HEK293 (cell line): ENCODE results near the gene SNCB.
A peak's percentile ranks its signal among the peaks of the same experiment; 100 is the strongest.

ENCODE experiments used
- CTCF ChIA-PET: fragments of 350-600 bp; formaldehyde crosslinking; extraction: SDS; loops from one replicate; lab custom pipeline; 2021; ENCODE audit warnings: antibody characterized with exemption; lab: Yijun Ruan, JAX
- POLR2A ChIA-PET: fragments of 300-600 bp; formaldehyde crosslinking; extraction: SDS; loops from one replicate; lab custom pipeline; 2020; ENCODE audit warnings: antibody characterized with exemption, inconsistent platforms; lab: Yijun Ruan, JAX
- H3K27ac ChIP-seq: fragments of 200-500 bp; sonication (Bioruptor generic); 2 replicates; pipeline ENCODE4 v1.5.1; 2014; ENCODE audit warnings: low read depth, low read length, control low read depth, inconsistent platforms; ENCODE audit errors: extremely low read depth
- H3K36me3 ChIP-seq, 2 experiments: fragments of 200-500 bp in 1 of 2; sonication (Bioruptor generic) in 1 of 2; 1 replicate in 1 of 2; 2 replicates in 1 of 2; pipeline ENCODE4 v1.5.1; 2014 to 2017; ENCODE audit warnings: inconsistent platforms in 2 of 2, low read length in 2 of 2; ENCODE audit not compliant: control insufficient read depth in 2 of 2, insufficient read depth in 1 of 2
- H3K4me1 ChIP-seq: fragments of 200-500 bp; sonication (Bioruptor generic); 2 replicates; pipeline ENCODE4 v1.5.1; 2014; ENCODE audit warnings: mild to moderate bottlenecking, low read length, inconsistent platforms; ENCODE audit not compliant: control insufficient read depth, insufficient read depth
- H3K4me3 ChIP-seq: 2 replicates; pipeline ENCODE4 v1.5.1; 2011; ENCODE audit warnings: low read depth, mild to moderate bottlenecking, control low read depth, low read length, moderate library complexity
- H3K9me3 ChIP-seq: fragments of 200-500 bp; sonication (Bioruptor generic); 2 replicates; pipeline ENCODE4 v1.5.1; 2014; ENCODE audit warnings: low read depth, low read length, inconsistent platforms; ENCODE audit not compliant: control insufficient read depth, insufficient read depth
- CTCF ChIP-seq: fragments of 450-650 bp; formaldehyde crosslinking; IDR thresholded peaks from 2 replicates; pipeline ENCODE4 v1.5.1; 2016; ENCODE audit warnings: missing biosample characterization, missing genetic modification characterization
- RBAK ChIP-seq: fragments of 450-650 bp; formaldehyde crosslinking; IDR thresholded peaks from 2 replicates; pipeline ENCODE4 v1.5.1; 2016; ENCODE audit warnings: missing biosample characterization, missing genetic modification characterization
- ZBTB10 ChIP-seq: fragments of 450-650 bp; formaldehyde crosslinking; IDR thresholded peaks from 2 replicates; pipeline ENCODE4 v1.5.1; 2016; ENCODE audit warnings: missing biosample characterization, missing genetic modification characterization
- ZBTB21 ChIP-seq: fragments of 450-650 bp; formaldehyde crosslinking; IDR thresholded peaks from 2 replicates; pipeline ENCODE4 v1.5.1; 2017; ENCODE audit warnings: missing biosample characterization, missing genetic modification characterization
- ZBTB48 ChIP-seq: fragments of 450-650 bp; formaldehyde crosslinking; IDR thresholded peaks from 2 replicates; pipeline ENCODE4 v1.5.1; 2016; ENCODE audit warnings: missing biosample characterization, missing genetic modification characterization
- ZNF140 ChIP-seq: fragments of 450-650 bp; formaldehyde crosslinking; IDR thresholded peaks from 2 replicates; pipeline ENCODE4 v1.5.1; 2016; ENCODE audit warnings: missing biosample characterization, missing genetic modification characterization
- ZNF148 ChIP-seq: fragments of 450-650 bp; formaldehyde crosslinking; IDR thresholded peaks from 2 replicates; pipeline ENCODE4 v1.5.0; 2017; ENCODE audit warnings: missing biosample characterization, missing genetic modification characterization, borderline replicate concordance
- ZNF16 ChIP-seq: fragments of 450-650 bp; formaldehyde crosslinking; IDR thresholded peaks from 2 replicates; pipeline ENCODE4 v1.5.1; 2016; ENCODE audit warnings: low read depth, missing biosample characterization, missing genetic modification characterization
- ZNF202 ChIP-seq: fragments of 450-650 bp; formaldehyde crosslinking; IDR thresholded peaks from 2 replicates; pipeline ENCODE4 v1.5.1; 2016; ENCODE audit warnings: missing biosample characterization, missing genetic modification characterization, borderline replicate concordance
- ZNF24 ChIP-seq: fragments of 450-650 bp; formaldehyde crosslinking; IDR thresholded peaks from 2 replicates; pipeline ENCODE4 v1.5.1; 2016; ENCODE audit warnings: missing biosample characterization, missing genetic modification characterization
- ZNF248 ChIP-seq: fragments of 450-650 bp; formaldehyde crosslinking; IDR thresholded peaks from 2 replicates; pipeline ENCODE4 v1.5.1; 2017; ENCODE audit warnings: missing biosample characterization, missing genetic modification characterization
- ZNF280C ChIP-seq: fragments of 450-650 bp; formaldehyde crosslinking; IDR thresholded peaks from 2 replicates; pipeline ENCODE4 v1.5.1; 2016; ENCODE audit warnings: missing biosample characterization, missing genetic modification characterization
- ZNF302 ChIP-seq: fragments of 450-650 bp; formaldehyde crosslinking; IDR thresholded peaks from 2 replicates; pipeline ENCODE4 v1.5.1; 2016; ENCODE audit warnings: missing biosample characterization, missing genetic modification characterization, low read depth
- ZNF335 ChIP-seq: fragments of 450-650 bp; formaldehyde crosslinking; conservative IDR thresholded peaks from 2 replicates; pipeline ENCODE4 v1.5.1; 2016; ENCODE audit warnings: missing biosample characterization, missing genetic modification characterization
- ZNF610 ChIP-seq: fragments of 450-650 bp; formaldehyde crosslinking; IDR thresholded peaks from 2 replicates; pipeline ENCODE4 v1.5.1; 2016; ENCODE audit warnings: missing biosample characterization, missing genetic modification characterization, borderline replicate concordance
- ZNF658 ChIP-seq: fragments of 450-650 bp; formaldehyde crosslinking; IDR thresholded peaks from 2 replicates; pipeline ENCODE4; 2016; ENCODE audit warnings: missing biosample characterization, missing genetic modification characterization
- ZNF830 ChIP-seq: fragments of 450-650 bp; IDR thresholded peaks from 2 replicates; pipeline ENCODE4 v1.5.0; 2018; ENCODE audit warnings: missing biosample characterization, missing genetic modification characterization, low read depth, mild to moderate bottlenecking, moderate library complexity
- ZSCAN5A ChIP-seq: fragments of 450-650 bp; formaldehyde crosslinking; IDR thresholded peaks from 2 replicates; pipeline ENCODE4 v1.5.1; 2016; ENCODE audit warnings: missing biosample characterization, missing genetic modification characterization

The SNCB gene

GRCh38 chr5:176594554-176594953 lies 35.8 kb downstream of the SNCB start:
- no peak overlapping the region for H3K27ac ChIP-seq
- H3K36me3 ChIP-seq: peaks cover 0 to 7% of the 10 kb centered on the region in 2 experiments; a peak in 1 of 3 replicates
- POLR2A ChIA-PET: interaction anchor here (0.7 kb wide), 1 partner anchor 22 kb away, joined by 4 read pairs; no protein-coding TSS in a partner anchor
- TF ChIP-seq ZBTB21 (tag by site-specific recombination) (no peak), ZNF280C (tag by site-specific recombination) (no peak), ZNF202 (tag by site-specific recombination) (no peak), ZBTB10 (no peak), ZNF610 (tag by site-specific recombination) (no peak), ZNF335 (tag by site-specific recombination) (no peak), ZBTB48 (tag by site-specific recombination) (no peak)
- TF ChIP-seq, all 188 proteins: peak for 0
- CTCF ChIA-PET: no interaction called here
- Histone ChIP-seq H3K4me1 (no peaks in the 10 kb centered on the region), H3K9me3 (no peaks in the 10 kb centered on the region), H3K4me3 (no peak overlapping the region)

- no peaks in the 10 kb centered on the region for H3K36me3 ChIP-seq
- POLR2A ChIA-PET: no interaction called here
- TF ChIP-seq ZBTB10: no peak
- no peak for TF ChIP-seq ZNF16
- TF ChIP-seq RBAK: no peak
- TF ChIP-seq CTCF: no peak
- TF ChIP-seq ZNF302: no peak
- TF ChIP-seq ZNF248 (tag by site-specific recombination): no peak
- H3K9me3 ChIP-seq: no peaks in the 10 kb centered on the region
- no peaks in the 10 kb centered on the region for H3K4me1 ChIP-seq
- no peak overlapping the region for H3K27ac ChIP-seq
- CTCF ChIA-PET: no interaction called here
- no peak overlapping the region for H3K4me3 ChIP-seq
These were observed 37.0 kb downstream of the SNCB start for GRCh38 chr5:176593273-176593869.

GRCh38 chr5:176592573-176592972 lies 37.8 kb downstream of the SNCB start:
- no peaks in the 10 kb centered on the region for H3K4me1 ChIP-seq
- no peaks in the 10 kb centered on the region for H3K36me3 ChIP-seq
- H3K9me3 ChIP-seq: no peaks in the 10 kb centered on the region
- H3K4me3 ChIP-seq: no peak overlapping the region
- no peak overlapping the region for H3K27ac ChIP-seq
- CTCF ChIA-PET: no interaction called here
- POLR2A ChIA-PET: no interaction called here
- no peak for TF ChIP-seq ZNF140 (tag by site-specific recombination)
- TF ChIP-seq ZNF830 (tag by site-specific recombination): no peak
- TF ChIP-seq ZNF24: no peak
- no peak for TF ChIP-seq ZNF148 (tag by site-specific recombination)
- 0 out of 2 replicates have a peak, but pooled peaks have one; percentile 38 for TF ChIP-seq ZNF658 (tag by site-specific recombination)
- no peak for TF ChIP-seq ZSCAN5A (tag by site-specific recombination)
